Neural cell (in vitro differentiated cells): Measurements from ENCODE around the gene C1RL. TPM values are rescaled to one million over a fixed set of nuclear protein-coding genes. Genes with fewer than 3 reads are reported as not detected.

ENCODE experiments used
- H2AFZ ChIP-seq: fragments of 200-600, 300-800 bp; sonication (generic), shearing (Covaris generic); 2 replicates; pipeline ENCODE4 v1.6.0; 2014; ENCODE audit warnings: low read depth, mild to moderate bottlenecking, antibody characterized with exemption, low read length, moderate library complexity
- H3F3A ChIP-seq: fragments of 200-600 bp; shearing (Covaris generic); 2 replicates; pipeline ENCODE4 v1.6.1; 2016; ENCODE audit warnings: mild to moderate bottlenecking, moderate library complexity, mixed read lengths, antibody characterized with exemption, low read length; ENCODE audit not compliant: insufficient read depth, poor library complexity, severe bottlenecking
- H3K27ac ChIP-seq: fragments of 200-600, 300-800 bp; sonication (generic), shearing (Covaris generic); 2 replicates; pipeline ENCODE4 v1.5.1; 2014; ENCODE audit warnings: mild to moderate bottlenecking, low read length, moderate library complexity
- H3K27me3 ChIP-seq: fragments of 300-800, 200-600 bp; sonication (generic), shearing (Covaris generic); 2 replicates; pipeline ENCODE4 v1.6.0; 2014; ENCODE audit warnings: mild to moderate bottlenecking, low read depth, low read length, moderate library complexity; ENCODE audit not compliant: insufficient read depth
- H3K36me3 ChIP-seq: fragments of 300-800, 200-600 bp; sonication (generic), shearing (Covaris generic); 2 replicates; pipeline ENCODE4 v1.5.1; 2014; ENCODE audit warnings: mild to moderate bottlenecking, antibody characterized with exemption, low read length, moderate library complexity; ENCODE audit not compliant: insufficient read depth
- H3K4me2 ChIP-seq: fragments of 300-800, 200-600 bp; sonication (generic), shearing (Covaris generic); 2 replicates; pipeline ENCODE4 v1.6.0; 2014; ENCODE audit warnings: mild to moderate bottlenecking, low read length
- H3K4me3 ChIP-seq: fragments of 300-800, 200-600 bp; sonication (generic), shearing (Covaris generic); 2 replicates; pipeline ENCODE4 v1.5.1; 2014; ENCODE audit warnings: mild to moderate bottlenecking, low read length, moderate library complexity
- H3K79me2 ChIP-seq: fragments of 200-600 bp; shearing (Covaris generic); replicated peaks from 2 replicates; pipeline ENCODE4 v1.6.0; 2014; ENCODE audit warnings: mild to moderate bottlenecking, low read length, moderate library complexity; ENCODE audit not compliant: insufficient read depth
- H3K9ac ChIP-seq: fragments of 300-800, 200-600 bp; sonication (generic), shearing (Covaris generic); 2 replicates; pipeline ENCODE4 v1.6.1; 2016; ENCODE audit warnings: mild to moderate bottlenecking, low read length, mixed read lengths
- H3K9me2 ChIP-seq: fragments of 200-600 bp; shearing (Covaris generic); 2 replicates; pipeline ENCODE4 v1.6.1; 2016; ENCODE audit warnings: mild to moderate bottlenecking, low read length, mixed read lengths; ENCODE audit not compliant: insufficient read depth
- H3K9me3 ChIP-seq: fragments of 200-600, 300-800 bp; sonication (generic), shearing (Covaris generic); 2 replicates; pipeline ENCODE4 v1.6.1; 2016; ENCODE audit warnings: mild to moderate bottlenecking, mixed run types, low read length, moderate library complexity, mixed read lengths
- H4K20me1 ChIP-seq: fragments of 200-600 bp; shearing (Covaris generic); 2 replicates; pipeline ENCODE4 v1.6.1; 2016; ENCODE audit warnings: mild to moderate bottlenecking, mixed run types; ENCODE audit not compliant: insufficient read depth
- EP300 ChIP-seq: fragments of 450-650 bp; conservative IDR thresholded peaks from 2 replicates; pipeline ENCODE4 v1.6.1; 2014; ENCODE audit warnings: antibody characterized with exemption, mild to moderate bottlenecking, moderate library complexity; ENCODE audit not compliant: poor library complexity, severe bottlenecking
- EZH2 ChIP-seq: fragments of 200-600, 300-800 bp; shearing (Covaris generic), sonication (generic); IDR thresholded peaks from 2 replicates; pipeline ENCODE4 v1.6.1; 2014; ENCODE audit warnings: antibody characterized with exemption, low read length, borderline replicate concordance, mild to moderate bottlenecking; ENCODE audit not compliant: insufficient read depth, poor library complexity, severe bottlenecking
- MXI1 ChIP-seq: fragments of 450-650 bp; conservative IDR thresholded peaks from 2 replicates; pipeline ENCODE4 v1.6.1; 2014; ENCODE audit warnings: antibody characterized with exemption, mild to moderate bottlenecking; ENCODE audit not compliant: poor library complexity, severe bottlenecking
- POLR2AphosphoS5 ChIP-seq: IDR thresholded peaks from 2 replicates; pipeline ENCODE4 v1.6.1; 2012
- RAD21 ChIP-seq: fragments of 450-650 bp; conservative IDR thresholded peaks from 2 replicates; pipeline ENCODE4 v1.6.1; 2014; ENCODE audit warnings: antibody characterized with exemption, mild to moderate bottlenecking, moderate library complexity
- SMC3 ChIP-seq: fragments of 450-650 bp; conservative IDR thresholded peaks from 2 replicates; pipeline ENCODE4 v1.6.1; 2014; ENCODE audit warnings: antibody characterized with exemption, mild to moderate bottlenecking, moderate library complexity; ENCODE audit not compliant: poor library complexity
- TAF1 ChIP-seq: IDR thresholded peaks from 2 replicates; pipeline ENCODE4 v1.6.1; 2012; ENCODE audit warnings: low read depth
- polyA plus RNA-seq: library from polyadenylated mRNA; depleted of rRNA; stranded (reverse); fragments of >200 nt; gene quantifications from 2 replicates; pipeline ENCODE4 v1.2.3, GENCODE V29; 2014
- TF ChIP-seq, protein P1 (sequence below): fragments of 450-650 bp; IDR thresholded peaks from 2 replicates; pipeline ENCODE4 v1.5.1; 2014; ENCODE audit warnings: antibody characterized with exemption, mild to moderate bottlenecking, moderate library complexity; ENCODE audit not compliant: poor library complexity, severe bottlenecking
- TF ChIP-seq, protein P2 (sequence below): IDR thresholded peaks from 2 replicates; pipeline ENCODE4 v1.6.1; 2012; ENCODE audit warnings: borderline replicate concordance

Gene C1RL
- polyA plus RNA-seq, 1 donor from 2014 or later: 2.8 TPM

DNA sequence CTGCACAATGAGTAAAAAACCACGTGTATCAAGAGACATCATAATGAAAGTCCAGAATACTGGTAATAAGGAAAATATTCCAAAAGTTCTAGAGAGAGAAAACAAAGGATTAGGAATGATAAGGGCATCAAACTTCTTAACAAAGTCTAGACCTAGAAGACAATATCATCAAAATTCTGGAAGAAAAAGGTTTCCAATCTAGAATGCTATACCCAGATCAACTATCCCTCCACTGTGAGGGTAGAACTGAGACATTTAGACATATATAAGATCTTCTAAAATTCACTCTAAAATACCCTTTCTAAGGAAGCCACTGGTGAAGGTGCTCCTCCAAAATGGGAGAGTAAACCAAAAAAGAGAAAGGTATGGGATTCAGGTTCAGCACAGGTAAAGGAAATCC lies 2.9 kb downstream of the C1RL start:
- no peaks in the 10 kb centered on the region for H3K79me2 ChIP-seq

DNA sequence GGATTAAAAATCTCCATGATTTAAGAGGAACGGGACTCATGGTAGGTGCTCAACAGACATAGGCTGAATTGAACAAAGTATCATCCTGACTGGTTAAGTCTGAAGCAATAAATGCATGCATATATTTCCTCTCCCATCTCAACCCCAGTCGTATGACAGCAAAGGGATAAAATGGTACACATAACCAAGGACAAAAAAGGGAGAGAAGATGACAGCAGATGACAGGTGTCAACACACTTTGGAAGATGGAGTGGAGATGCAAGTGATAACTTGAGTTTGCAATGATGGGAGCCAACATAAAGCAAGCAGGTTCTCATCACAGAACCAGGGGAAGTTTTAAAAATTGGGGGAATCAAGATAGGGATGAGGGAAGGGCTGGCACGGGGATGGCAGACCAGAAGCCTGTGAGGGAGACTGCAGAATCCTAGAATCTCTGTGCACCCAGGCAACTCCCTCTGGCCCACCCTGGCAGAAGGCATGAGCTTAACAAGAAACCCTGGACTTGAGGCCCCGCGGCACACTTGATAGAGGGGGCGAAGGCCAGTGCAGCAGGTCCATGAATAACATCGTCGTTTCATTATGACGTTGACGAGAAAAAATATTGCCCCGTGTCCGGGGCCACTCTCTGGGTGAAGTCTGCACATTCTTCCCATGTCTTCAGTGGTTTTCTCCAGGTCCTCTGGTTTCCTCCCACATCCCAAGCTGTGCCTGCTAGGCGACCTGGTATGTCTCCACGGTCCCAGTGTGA lies 5.0 kb downstream of the C1RL start:
- H3K9me3 ChIP-seq: no peaks in the 10 kb centered on the region
- peak overlapping the region; percentile 26 for H3K4me3 ChIP-seq
- peak; percentile 66 for TF ChIP-seq POLR2AphosphoS5
- TF ChIP-seq, protein P1, sequence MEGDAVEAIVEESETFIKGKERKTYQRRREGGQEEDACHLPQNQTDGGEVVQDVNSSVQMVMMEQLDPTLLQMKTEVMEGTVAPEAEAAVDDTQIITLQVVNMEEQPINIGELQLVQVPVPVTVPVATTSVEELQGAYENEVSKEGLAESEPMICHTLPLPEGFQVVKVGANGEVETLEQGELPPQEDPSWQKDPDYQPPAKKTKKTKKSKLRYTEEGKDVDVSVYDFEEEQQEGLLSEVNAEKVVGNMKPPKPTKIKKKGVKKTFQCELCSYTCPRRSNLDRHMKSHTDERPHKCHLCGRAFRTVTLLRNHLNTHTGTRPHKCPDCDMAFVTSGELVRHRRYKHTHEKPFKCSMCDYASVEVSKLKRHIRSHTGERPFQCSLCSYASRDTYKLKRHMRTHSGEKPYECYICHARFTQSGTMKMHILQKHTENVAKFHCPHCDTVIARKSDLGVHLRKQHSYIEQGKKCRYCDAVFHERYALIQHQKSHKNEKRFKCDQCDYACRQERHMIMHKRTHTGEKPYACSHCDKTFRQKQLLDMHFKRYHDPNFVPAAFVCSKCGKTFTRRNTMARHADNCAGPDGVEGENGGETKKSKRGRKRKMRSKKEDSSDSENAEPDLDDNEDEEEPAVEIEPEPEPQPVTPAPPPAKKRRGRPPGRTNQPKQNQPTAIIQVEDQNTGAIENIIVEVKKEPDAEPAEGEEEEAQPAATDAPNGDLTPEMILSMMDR: no peak
- peak; percentile 83 for TF ChIP-seq EP300
- H3K9me2 ChIP-seq: no peaks in the 10 kb centered on the region
- H3K4me2 ChIP-seq: peak overlapping the region; percentile 28
- H4K20me1 ChIP-seq: no peaks in the 10 kb centered on the region
- no peaks in the 10 kb centered on the region for H3K36me3 ChIP-seq
- peak overlapping the region; percentile 52 for H3K27ac ChIP-seq
- H2AFZ ChIP-seq: no peak overlapping the region
- H3K9ac ChIP-seq: no peak overlapping the region
- H3F3A ChIP-seq: no peaks in the 10 kb centered on the region
- H3K27me3 ChIP-seq: no peaks in the 10 kb centered on the region
- no peaks in the 10 kb centered on the region for H3K79me2 ChIP-seq

More for the DNA sequence above, 2.9 kb downstream of the C1RL start:
- Histone ChIP-seq H3K9ac (no peak overlapping the region), H3K36me3 (no peaks in the 10 kb centered on the region), H3K27ac (no peak overlapping the region), H3K27me3 (no peaks in the 10 kb centered on the region), H3K9me3 (no peaks in the 10 kb centered on the region), H4K20me1 (no peaks in the 10 kb centered on the region), H2AFZ (no peak overlapping the region), H3F3A (no peaks in the 10 kb centered on the region), H3K9me2 (no peaks in the 10 kb centered on the region), H3K4me3 (no peak overlapping the region), H3K4me2 (no peak overlapping the region)
- TF ChIP-seq SMC3 (no peak), RAD21 (no peak), TAF1 (no peak), MXI1 (no peak), EZH2 (no peak), POLR2AphosphoS5 (no peak), EP300 (no peak)
- TF ChIP-seq, protein P1: no peak
- TF ChIP-seq, protein P2, sequence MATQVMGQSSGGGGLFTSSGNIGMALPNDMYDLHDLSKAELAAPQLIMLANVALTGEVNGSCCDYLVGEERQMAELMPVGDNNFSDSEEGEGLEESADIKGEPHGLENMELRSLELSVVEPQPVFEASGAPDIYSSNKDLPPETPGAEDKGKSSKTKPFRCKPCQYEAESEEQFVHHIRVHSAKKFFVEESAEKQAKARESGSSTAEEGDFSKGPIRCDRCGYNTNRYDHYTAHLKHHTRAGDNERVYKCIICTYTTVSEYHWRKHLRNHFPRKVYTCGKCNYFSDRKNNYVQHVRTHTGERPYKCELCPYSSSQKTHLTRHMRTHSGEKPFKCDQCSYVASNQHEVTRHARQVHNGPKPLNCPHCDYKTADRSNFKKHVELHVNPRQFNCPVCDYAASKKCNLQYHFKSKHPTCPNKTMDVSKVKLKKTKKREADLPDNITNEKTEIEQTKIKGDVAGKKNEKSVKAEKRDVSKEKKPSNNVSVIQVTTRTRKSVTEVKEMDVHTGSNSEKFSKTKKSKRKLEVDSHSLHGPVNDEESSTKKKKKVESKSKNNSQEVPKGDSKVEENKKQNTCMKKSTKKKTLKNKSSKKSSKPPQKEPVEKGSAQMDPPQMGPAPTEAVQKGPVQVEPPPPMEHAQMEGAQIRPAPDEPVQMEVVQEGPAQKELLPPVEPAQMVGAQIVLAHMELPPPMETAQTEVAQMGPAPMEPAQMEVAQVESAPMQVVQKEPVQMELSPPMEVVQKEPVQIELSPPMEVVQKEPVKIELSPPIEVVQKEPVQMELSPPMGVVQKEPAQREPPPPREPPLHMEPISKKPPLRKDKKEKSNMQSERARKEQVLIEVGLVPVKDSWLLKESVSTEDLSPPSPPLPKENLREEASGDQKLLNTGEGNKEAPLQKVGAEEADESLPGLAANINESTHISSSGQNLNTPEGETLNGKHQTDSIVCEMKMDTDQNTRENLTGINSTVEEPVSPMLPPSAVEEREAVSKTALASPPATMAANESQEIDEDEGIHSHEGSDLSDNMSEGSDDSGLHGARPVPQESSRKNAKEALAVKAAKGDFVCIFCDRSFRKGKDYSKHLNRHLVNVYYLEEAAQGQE: no peak
